HL-60 (cell line): Measurements from ENCODE around the gene PES1.

Source experiments
- GABPA ChIP-seq: IDR thresholded peaks from 2 replicates; pipeline ENCODE4 v1.6.1; 2012; ENCODE audit warnings: low read depth
- TF ChIP-seq, protein P1 (sequence below): IDR thresholded peaks from one replicate; pipeline ENCODE4 v1.5.1; 2011; ENCODE audit warnings: low read length, control low read depth, inconsistent platforms; ENCODE audit not compliant: insufficient read depth
- TF ChIP-seq, protein P2 (sequence below): IDR thresholded peaks from 2 replicates; pipeline ENCODE4 v1.6.1; 2012; ENCODE audit warnings: low read depth; ENCODE audit not compliant: insufficient replicate concordance

DNA sequence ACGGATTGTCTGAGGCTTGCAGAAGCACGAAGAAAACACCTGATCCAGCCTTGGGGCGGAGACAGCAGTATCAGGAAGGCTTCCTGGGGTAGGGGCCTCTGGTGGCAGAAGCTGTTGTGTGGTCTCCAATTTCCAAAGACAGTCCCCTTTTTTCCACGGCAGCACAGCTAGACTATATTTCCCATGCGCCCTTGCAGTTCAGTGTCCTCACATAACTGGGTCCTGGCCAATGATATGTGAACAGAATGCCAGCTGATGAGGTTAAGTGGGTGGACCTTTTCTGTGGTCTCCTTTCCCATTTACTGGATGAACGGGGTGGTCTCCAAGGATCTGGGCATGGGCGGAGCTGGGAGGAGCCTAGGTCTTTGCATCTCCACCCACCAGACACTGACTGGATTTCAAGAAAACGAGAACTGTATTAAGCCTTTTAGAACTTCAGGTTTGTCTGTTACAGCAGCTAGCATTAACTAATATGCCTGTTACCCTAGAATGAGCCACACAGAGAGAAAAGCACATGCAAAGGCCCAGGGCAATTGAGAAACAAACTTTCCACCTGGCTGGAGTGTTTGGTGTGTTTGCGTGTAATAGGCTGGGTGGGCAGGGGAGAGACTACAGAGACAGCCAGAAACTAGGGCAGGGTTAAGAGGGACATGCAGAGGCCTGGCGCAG, 23.4 kb downstream of the PES1 start:
- TF ChIP-seq GABPA: no peak
- TF ChIP-seq, protein P1, sequence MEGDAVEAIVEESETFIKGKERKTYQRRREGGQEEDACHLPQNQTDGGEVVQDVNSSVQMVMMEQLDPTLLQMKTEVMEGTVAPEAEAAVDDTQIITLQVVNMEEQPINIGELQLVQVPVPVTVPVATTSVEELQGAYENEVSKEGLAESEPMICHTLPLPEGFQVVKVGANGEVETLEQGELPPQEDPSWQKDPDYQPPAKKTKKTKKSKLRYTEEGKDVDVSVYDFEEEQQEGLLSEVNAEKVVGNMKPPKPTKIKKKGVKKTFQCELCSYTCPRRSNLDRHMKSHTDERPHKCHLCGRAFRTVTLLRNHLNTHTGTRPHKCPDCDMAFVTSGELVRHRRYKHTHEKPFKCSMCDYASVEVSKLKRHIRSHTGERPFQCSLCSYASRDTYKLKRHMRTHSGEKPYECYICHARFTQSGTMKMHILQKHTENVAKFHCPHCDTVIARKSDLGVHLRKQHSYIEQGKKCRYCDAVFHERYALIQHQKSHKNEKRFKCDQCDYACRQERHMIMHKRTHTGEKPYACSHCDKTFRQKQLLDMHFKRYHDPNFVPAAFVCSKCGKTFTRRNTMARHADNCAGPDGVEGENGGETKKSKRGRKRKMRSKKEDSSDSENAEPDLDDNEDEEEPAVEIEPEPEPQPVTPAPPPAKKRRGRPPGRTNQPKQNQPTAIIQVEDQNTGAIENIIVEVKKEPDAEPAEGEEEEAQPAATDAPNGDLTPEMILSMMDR: no peak
- TF ChIP-seq, protein P2, sequence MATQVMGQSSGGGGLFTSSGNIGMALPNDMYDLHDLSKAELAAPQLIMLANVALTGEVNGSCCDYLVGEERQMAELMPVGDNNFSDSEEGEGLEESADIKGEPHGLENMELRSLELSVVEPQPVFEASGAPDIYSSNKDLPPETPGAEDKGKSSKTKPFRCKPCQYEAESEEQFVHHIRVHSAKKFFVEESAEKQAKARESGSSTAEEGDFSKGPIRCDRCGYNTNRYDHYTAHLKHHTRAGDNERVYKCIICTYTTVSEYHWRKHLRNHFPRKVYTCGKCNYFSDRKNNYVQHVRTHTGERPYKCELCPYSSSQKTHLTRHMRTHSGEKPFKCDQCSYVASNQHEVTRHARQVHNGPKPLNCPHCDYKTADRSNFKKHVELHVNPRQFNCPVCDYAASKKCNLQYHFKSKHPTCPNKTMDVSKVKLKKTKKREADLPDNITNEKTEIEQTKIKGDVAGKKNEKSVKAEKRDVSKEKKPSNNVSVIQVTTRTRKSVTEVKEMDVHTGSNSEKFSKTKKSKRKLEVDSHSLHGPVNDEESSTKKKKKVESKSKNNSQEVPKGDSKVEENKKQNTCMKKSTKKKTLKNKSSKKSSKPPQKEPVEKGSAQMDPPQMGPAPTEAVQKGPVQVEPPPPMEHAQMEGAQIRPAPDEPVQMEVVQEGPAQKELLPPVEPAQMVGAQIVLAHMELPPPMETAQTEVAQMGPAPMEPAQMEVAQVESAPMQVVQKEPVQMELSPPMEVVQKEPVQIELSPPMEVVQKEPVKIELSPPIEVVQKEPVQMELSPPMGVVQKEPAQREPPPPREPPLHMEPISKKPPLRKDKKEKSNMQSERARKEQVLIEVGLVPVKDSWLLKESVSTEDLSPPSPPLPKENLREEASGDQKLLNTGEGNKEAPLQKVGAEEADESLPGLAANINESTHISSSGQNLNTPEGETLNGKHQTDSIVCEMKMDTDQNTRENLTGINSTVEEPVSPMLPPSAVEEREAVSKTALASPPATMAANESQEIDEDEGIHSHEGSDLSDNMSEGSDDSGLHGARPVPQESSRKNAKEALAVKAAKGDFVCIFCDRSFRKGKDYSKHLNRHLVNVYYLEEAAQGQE: no peak
